Thyroid gland (tissue), 4 donors: ENCODE data around the gene PSMD12.

Source experiments
- POLR2A ChIP-seq, 2 donors: fragments of 450-650 bp; IDR thresholded peaks; one replicate each; pipeline ENCODE4 v1.6.1; 2017; ENCODE audit warnings: antibody characterized with exemption in 2 of 2, mild to moderate bottlenecking in 2 of 2, moderate library complexity in 1 of 2
- TF ChIP-seq, protein P1 (sequence below), 6 experiments: fragments of 200-600 bp in 3 of 6; fragments of 450-650 bp in 3 of 6; sonication (generic) in 3 of 6; IDR thresholded peaks; one replicate each; pipeline ENCODE4 v1.5.1; 2016 to 2019; ENCODE audit warnings: antibody characterized with exemption in 6 of 6, mild to moderate bottlenecking in 2 of 6, inconsistent platforms in 1 of 6, moderate library complexity in 1 of 6

GRCh38 chr17:67401598-67402504 is 35.5 kb upstream of the PSMD12 start:
- TF ChIP-seq, protein P1, sequence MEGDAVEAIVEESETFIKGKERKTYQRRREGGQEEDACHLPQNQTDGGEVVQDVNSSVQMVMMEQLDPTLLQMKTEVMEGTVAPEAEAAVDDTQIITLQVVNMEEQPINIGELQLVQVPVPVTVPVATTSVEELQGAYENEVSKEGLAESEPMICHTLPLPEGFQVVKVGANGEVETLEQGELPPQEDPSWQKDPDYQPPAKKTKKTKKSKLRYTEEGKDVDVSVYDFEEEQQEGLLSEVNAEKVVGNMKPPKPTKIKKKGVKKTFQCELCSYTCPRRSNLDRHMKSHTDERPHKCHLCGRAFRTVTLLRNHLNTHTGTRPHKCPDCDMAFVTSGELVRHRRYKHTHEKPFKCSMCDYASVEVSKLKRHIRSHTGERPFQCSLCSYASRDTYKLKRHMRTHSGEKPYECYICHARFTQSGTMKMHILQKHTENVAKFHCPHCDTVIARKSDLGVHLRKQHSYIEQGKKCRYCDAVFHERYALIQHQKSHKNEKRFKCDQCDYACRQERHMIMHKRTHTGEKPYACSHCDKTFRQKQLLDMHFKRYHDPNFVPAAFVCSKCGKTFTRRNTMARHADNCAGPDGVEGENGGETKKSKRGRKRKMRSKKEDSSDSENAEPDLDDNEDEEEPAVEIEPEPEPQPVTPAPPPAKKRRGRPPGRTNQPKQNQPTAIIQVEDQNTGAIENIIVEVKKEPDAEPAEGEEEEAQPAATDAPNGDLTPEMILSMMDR (IDR thresholded peaks at IDR 0.05) = no peak
- TF ChIP-seq POLR2A (IDR thresholded peaks at IDR 0.05) = no peak
